ENCODE data around the gene ZCCHC24.

GRCh38 chr10:79422178-79422892 is 23.1 kb downstream of the ZCCHC24 start:
- TF ChIP-seq CTCF (conservative IDR thresholded peaks at IDR 0.05) (no peak), ZFX (IDR thresholded peaks at IDR 0.05) (no peak)
